ENCODE results near the gene RDH11.

Gene RDH11

DNA sequence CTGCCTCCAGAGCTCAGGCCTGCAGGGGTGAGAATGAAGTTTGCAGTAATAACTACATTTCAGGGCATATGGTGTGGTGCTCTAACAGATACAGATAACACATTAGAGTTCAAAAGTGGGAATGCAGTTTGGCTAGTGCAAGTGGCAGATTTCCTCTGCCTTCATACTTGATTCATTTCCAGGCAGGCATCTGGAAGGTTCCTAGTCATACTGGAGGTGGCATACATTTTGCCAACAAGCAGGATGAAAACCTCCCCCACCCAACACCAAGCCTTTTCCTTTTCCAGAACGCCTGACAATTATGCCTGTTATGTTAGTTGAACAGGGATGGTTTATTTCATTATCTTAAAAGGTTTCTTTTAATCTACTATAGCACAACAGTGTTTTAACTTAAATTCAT, 45.4 kb downstream of the RDH11 start:
- DNase-seq (ENCODE audit: low read depth), result no peak

DNA sequence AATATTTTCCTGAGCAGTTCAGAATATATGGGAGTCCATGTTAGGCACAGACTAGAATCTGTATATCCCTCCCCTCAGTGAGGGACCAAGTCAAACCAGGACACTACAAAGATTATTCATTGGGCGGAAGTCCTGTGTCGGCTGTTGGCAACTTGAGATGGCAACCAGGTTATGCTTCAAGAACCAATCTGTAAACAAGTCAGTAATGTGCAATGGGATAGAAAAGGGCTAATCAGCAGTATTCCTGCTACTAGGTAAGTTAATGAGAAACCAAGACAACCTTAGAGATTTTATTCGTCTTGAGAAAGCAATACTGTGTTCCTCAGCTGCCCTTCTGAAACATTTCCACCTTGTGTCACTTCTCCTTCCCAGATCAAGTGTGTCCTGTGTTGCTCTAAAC, 49.4 kb downstream of the RDH11 start:
- no peak for DNase-seq (ENCODE audit: low read depth)

DNA sequence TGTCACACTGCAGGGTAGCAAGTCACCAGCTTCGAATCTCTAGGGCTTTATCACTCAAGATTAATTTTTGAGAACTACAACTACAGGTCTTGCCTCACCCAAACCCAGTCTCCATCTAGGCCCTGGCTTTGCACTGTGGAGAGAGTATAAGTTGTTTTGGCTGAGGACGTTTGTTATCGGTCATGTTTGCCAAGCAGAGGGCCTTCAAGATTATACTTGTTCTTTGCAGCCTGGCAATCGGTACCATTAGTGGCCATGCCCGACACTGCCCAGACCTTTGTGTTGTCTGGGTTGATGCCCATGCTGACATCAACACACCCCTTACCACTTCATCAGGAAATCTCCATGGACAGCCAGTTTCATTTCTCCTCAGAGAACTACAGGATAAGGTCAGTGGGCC, 50.1 kb downstream of the RDH11 start:
- no peak for DNase-seq (ENCODE audit: low read depth)

DNA sequence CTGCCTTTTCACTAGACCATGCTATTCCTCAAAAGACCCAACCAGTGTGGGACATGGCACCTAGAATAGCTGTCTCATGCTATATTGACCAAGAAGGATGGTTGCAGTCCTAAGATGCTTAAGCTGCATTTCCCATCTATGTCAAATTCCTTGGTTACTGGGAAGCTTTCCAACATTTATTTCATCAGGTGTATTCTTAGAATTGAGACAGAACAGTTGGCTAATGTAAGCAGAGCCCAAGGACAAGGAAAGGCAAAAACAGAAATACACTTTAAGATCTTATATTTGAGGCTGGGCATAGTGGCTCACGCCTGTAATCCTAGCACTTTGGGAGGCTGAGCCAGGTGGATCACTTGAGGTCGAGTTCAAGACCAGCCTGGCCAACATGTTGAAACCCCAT, 51.1 kb downstream of the RDH11 start:
- DNase-seq (ENCODE audit: low read depth), result no peak

DNA sequence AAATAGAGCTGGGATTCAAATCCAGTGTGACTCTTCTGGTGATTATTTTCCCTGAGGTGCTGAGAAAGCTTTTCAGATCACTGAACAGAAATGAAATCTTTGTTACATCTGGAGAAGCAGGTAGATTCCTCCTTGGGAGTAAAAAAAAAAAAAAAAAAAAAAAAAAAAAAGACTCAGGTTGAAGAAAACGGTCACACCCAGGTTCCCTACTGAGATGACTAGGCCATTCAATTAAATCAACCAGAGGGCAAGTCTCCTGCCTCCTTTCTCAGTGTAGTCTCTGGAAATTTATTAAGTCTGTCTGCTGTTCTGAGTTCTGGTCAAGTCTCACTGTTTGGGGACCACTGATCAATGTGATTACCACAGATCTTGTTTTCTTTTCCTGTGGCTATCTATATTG, 51.9 kb downstream of the RDH11 start:
- DNase-seq (ENCODE audit: low read depth), result no peak

DNA sequence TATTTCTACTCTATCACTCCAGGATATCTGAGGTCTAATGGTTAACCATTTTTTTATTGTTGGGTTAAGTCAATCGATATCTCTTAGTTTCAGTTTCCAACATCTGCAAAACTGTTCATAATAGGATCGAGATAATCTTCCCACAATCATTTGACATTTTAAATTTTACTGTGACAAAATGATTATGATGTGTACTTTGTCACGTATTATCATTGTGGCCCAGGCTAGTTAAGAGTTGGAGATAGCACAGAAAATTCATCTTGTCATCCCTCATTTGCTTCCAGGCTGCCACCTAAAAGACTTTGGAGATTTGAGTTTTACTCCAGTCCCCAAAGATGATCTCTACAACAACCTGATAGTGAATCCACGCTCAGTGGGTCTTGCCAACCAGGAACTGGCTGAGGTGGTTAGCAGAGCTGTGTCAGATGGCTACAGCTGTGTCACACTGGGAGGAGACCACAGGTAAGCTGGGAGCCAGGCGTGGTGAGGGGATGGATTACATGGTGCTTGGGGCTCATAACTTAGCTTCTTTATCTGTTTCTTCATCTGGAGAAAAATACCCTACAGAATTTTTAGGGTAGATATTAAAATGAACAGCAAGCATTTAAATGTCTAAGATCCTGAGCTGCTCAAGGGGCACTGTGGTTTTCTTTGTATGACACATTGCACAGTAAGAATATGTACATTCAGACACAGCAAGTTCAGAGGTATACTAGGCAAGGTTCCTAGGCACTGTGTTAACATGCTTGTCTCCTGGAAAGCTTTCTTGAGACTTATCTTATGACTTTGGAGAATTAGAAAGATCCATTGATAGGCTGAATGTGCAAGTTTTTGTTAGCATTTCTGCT, 53.4 kb downstream of the RDH11 start:
- DNase-seq (ENCODE audit: low read depth), result no peak

DNA sequence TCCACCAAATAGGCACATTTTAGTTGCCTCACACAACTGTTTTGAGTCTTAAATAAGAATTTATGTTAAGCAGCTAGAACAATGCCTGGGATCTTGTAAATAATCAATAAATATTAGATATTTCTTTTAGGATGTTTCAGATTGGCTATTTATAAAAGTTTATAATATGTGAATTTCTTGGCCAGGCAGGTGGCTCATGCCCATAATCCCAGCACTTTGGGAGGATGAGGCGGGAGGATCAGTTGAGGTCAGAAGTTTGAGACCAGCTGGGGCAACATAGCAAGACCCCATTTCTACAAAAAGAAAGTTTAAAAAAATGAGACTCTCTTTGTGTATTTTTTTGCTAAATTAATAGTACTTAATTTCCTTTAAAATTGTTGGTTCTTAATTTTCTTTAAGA, 54.1 kb downstream of the RDH11 start:
- DNase-seq (ENCODE audit: low read depth), result no peak

DNA sequence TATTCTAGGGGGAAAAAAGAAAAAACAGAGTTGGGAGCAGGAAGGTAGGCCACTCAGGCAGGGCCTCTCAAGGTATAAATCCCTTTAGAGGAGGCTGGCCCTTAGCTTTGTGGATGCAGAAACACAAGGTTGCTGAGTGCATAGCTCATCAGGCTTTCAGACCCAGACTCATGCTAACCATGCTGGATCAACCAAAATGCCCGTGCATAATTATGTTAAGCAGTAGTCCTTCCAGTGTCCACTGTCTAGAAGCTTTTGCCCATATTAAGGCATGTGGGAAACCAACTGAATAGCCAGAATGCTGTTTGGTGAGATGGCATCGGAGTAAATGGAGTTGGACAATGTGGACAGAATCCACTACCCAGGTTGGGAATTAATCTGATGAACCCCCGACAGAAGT, 56.9 kb downstream of the RDH11 start:
- DNase-seq (ENCODE audit: low read depth), result no peak

DNA sequence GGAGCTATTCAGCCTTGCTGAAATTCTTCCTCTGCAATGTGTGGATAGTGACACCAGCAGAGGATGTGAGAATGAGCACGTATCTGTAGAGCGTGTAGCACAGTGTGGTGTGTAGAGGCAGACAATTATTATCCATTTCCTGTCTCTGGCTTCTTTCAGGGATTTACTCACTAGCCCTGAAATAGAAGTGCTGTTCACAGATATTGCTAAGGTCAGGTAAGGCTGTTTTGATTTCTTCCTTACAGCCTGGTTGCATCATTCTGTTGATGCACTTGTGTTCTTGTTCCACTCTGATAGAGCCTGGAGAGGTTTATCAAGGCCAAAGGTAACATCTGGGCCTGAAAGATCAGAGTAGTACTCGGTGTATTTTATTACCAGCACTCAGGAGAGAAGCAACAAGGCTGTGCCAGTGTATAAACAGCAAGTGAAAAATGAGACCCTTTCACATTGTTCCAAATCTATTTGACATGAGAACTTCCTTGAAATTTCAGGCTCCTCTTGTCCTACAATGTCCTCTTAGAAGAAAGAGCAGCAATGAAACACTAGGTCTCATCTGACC, 59.1 kb downstream of the RDH11 start:
- no peak for DNase-seq (ENCODE audit: low read depth)

DNA sequence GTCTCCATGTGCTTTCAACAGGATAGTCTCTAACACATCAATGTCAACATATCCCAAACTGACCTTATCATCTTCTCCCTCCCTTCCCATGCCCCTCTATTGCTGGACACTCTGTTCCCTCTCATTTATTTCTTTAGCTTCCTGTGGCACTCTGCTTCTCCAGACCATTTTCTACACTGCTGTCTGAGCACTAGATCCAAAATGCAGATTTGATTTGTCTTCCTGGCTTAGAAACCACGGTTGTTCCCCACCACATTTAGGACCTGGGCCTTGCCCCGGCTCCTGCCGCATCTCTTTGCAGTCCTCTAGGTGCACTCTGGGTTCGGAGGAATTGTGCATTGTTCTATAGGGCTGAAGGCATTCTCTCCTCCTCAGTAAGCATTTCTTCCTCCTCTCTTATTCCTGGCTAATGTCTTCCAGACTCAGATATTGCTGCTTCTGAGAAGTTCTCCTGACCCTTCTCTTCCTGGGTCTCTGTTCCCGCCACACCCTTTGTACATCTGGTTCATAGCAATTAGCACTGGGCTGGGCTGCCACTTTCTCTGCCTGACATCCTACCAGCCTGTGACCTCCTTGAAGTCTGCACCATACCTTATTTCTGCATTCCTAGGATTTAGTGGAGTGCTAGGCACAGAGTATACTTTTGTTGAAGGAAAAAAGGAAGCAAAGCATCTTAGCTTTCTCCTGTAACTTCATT, 62.0 kb downstream of the RDH11 start:
- no peak for DNase-seq (ENCODE audit: low read depth)

DNA sequence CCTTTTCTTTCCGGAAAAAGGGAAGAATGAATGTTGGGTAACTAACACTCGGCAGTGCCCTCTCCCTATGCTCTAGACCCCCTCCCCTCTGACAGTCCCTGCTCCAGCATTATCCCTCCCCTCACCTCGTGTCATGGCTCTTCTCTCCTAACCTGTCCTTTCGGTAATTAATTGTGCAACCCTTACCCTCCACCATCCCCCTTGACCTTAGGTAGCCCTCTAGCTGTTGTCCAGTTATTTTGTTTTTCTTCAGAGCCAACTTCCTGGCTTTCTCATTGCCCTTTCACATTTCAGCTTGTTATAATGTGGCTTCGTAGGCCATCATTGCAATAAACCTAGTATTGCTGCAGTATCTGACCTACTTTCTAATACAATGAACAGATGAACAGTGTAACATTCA, 64.6 kb downstream of the RDH11 start:
- DNase-seq (ENCODE audit: low read depth), result no peak

DNA sequence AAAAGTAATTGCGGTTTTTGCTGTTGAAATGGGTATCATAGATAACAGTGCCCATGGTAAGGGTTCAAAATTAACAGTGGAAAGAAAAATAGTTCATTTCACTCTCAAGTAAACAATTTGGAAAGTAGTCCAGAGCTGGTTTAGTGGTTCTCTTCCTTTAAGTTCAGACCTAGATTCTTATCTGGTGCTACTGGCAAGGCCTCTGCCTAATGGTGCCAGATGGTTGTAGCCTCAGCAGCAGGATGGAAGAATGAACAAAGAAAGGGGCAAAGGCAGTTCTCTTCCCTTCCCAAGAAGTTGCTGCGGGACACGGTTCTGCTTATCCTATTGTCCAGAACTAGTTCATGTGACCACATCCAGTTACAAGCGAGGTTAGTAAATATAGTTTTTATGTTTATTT, 65.4 kb downstream of the RDH11 start:
- DNase-seq (ENCODE audit: low read depth), result no peak

DNA sequence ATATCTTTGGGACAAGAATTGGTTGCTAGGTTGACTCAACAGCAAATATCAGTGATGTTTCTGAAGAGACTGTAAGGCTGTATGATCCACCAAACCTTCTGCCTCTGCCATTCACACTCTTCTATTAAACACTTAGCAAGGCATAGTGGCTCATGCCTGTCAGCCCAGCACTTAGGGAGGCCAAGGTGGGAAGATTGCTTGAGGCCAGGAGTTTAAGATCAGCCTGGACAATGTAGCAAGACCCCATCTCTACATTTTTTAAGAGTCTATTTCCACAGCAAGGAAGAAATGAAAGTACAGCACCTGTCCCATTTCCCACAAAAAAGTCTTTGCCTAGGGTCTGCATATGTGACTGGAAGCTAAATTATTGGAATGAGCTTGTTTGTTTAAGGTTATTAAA, 68.0 kb downstream of the RDH11 start:
- DNase-seq (ENCODE audit: low read depth), result no peak
